Measurements from ENCODE around the gene SLC26A2.
A peak's percentile ranks its signal among the peaks of the same experiment; 100 is the strongest.

Gene SLC26A2

GRCh38 chr5:149979896-149980295, 19.3 kb downstream of the SLC26A2 start:
- H3K4me3 Mint-ChIP-seq, result no peak overlapping the region
- no peak overlapping the region for H3K27ac Mint-ChIP-seq
- H3K27me3 Mint-ChIP-seq, result no peaks in the 10 kb centered on the region
- ATAC-seq (no peak), DNase-seq (no peak)
- H3K4me1 Mint-ChIP-seq, result peaks cover 6% of the 10 kb centered on the region
- H3K9me3 Mint-ChIP-seq, result no peaks in the 10 kb centered on the region

DNA sequence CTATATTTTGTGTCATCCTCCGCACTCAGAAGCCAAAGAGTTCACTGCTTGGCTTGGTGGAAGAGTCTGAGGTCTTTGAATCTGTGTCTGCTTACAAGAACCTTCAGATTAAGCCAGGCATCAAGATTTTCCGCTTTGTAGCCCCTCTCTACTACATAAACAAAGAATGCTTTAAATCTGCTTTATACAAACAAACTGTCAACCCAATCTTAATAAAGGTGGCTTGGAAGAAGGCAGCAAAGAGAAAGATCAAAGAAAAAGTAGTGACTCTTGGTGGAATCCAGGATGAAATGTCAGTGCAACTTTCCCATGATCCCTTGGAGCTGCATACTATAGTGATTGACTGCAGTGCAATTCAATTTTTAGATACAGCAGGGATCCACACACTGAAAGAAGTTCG, 20.6 kb downstream of the SLC26A2 start:
- no peak for ATAC-seq
- no peak overlapping the region for H3K4me3 Mint-ChIP-seq
- DNase-seq, result no peak
- no peak overlapping the region for H3K27ac Mint-ChIP-seq
- H3K27me3 Mint-ChIP-seq, result no peaks in the 10 kb centered on the region
- H3K4me1 Mint-ChIP-seq, result no peaks in the 10 kb centered on the region
- no peaks in the 10 kb centered on the region for H3K9me3 Mint-ChIP-seq

DNA sequence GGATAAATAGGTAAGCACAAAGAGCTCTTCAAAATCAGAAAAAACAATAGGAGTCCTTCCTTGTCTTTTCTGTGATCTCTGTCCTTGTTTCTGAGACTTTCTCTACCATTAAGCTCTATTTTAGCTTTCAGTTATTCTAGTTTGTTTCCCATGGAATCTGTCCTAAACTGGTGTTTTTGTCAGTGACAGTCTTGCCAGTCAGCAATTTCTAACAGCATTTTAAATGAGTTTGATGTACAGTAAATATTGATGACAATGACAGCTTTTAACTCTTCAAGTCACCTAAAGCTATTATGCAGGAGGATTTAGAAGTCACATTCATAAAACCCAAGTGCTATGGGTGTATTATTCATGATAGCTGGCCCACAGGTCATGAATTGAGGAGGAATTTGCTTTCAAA, 21.9 kb downstream of the SLC26A2 start:
- Mint-ChIP-seq H3K4me1 (no peaks in the 10 kb centered on the region), H3K9me3 (no peaks in the 10 kb centered on the region), H3K27ac (no peak overlapping the region), H3K4me3 (no peak overlapping the region), H3K27me3 (no peaks in the 10 kb centered on the region)
- ATAC-seq (no peak), DNase-seq (no peak)

- Mint-ChIP-seq H3K9me3 (no peaks in the 10 kb centered on the region), H3K4me3 (no peak overlapping the region), H3K27ac (no peak overlapping the region), H3K27me3 (no peaks in the 10 kb centered on the region), H3K4me1 (no peaks in the 10 kb centered on the region)
- ATAC-seq, result no peak
- DNase-seq, result no peak
Measured at GRCh38 chr5:149988126-149988525, 27.6 kb downstream of the SLC26A2 start.

DNA sequence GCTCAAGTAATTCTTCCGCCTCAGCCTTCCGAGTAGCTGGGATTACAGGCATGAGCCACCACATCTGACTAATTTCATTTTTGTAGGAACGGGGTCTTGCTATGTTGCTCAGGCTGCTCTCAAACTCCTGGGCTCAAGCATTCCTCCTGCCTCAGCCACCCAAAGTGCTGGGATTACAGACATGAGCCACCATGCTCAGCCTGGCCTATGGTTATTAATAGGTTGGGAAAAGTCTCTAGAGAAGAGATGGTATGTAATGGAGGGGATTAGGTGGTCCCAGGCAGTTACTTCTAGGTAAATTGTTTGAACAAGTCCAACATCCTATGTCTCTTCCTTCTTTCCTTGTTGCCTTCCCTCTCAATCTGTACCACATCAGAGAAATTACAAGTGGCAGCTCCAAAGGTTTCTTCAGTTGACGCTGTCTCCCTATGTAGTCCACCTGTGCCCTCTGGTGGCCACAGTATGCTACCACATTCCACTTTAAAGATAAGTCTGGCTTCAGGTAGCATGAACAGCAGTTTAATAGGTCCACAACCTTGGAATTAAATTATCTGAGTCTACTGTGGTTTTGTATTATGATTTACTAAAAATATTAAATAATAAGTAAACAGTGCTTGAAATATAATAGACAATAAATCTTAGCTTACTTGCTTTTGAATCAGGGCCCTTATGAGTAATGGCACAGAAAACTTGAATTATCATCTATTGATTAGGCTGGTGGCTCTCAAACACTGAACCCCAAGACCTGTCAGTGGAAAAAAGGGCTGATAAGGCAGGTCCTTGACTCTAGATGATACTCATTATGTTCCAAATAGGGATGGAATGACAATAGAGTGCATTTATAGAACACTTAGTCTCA, 30.2 kb downstream of the SLC26A2 start:
- Mint-ChIP-seq H3K27me3 (no peaks in the 10 kb centered on the region), H3K4me1 (no peaks in the 10 kb centered on the region), H3K4me3 (no peak overlapping the region), H3K9me3 (no peaks in the 10 kb centered on the region), H3K27ac (no peak overlapping the region)
- peak; percentile 84 for ATAC-seq
- DNase-seq, result peak; percentile 51 to 63

GRCh38 chr5:149993471-149993870, 32.9 kb downstream of the SLC26A2 start:
- Mint-ChIP-seq H3K9me3 (no peaks in the 10 kb centered on the region), H3K4me3 (no peak overlapping the region), H3K27ac (peak overlapping the region in 1 of 2 donors; percentile 63), H3K4me1 (peaks cover under 1% of the 10 kb centered on the region), H3K27me3 (no peaks in the 10 kb centered on the region)
- DNase-seq (no peak), ATAC-seq (no peak)

- Mint-ChIP-seq H3K9me3 (no peaks in the 10 kb centered on the region), H3K4me1 (peaks cover 18% of the 10 kb centered on the region), H3K27me3 (no peaks in the 10 kb centered on the region), H3K4me3 (no peak overlapping the region), H3K27ac (no peak overlapping the region)
- no peak for DNase-seq
- no peak for ATAC-seq
Measured at GRCh38 chr5:149995385-149996204, 35.0 kb downstream of the SLC26A2 start.

- no peak overlapping the region for H3K27ac Mint-ChIP-seq
- H3K4me1 Mint-ChIP-seq, result peaks cover 18% of the 10 kb centered on the region
- ATAC-seq, result no peak
- no peaks in the 10 kb centered on the region for H3K27me3 Mint-ChIP-seq
- H3K9me3 Mint-ChIP-seq, result no peaks in the 10 kb centered on the region
- no peak for DNase-seq
- H3K4me3 Mint-ChIP-seq, result no peak overlapping the region
Measured at GRCh38 chr5:149996205-149996890, 35.8 kb downstream of the SLC26A2 start.

DNA sequence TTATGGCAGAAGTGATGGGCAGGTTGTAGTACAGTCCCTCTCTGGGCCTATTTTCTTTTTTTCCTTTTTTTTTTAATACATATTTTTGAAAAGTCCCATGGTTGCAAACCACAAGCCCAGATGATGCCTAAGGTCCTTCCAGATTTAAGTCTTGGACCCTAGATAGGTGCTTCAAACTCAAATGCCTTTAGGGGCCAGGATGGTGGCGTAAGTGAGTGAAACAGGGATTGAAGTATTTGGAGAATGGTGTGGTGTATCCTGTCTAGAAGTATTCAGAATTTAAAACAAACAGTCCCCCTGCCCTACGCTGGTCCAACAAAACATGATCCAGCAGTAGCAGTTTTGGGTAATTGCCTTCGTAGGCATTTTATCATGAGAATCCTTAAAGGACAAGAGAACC, 37.7 kb downstream of the SLC26A2 start:
- Mint-ChIP-seq H3K4me1 (peaks cover 35% of the 10 kb centered on the region), H3K27ac (no peak overlapping the region), H3K9me3 (no peaks in the 10 kb centered on the region)

GRCh38 chr5:149999359-149999758, 38.8 kb downstream of the SLC26A2 start:
- Mint-ChIP-seq H3K9me3 (no peaks in the 10 kb centered on the region), H3K27me3 (no peaks in the 10 kb centered on the region), H3K4me1 (peaks cover 35% of the 10 kb centered on the region), H3K4me3 (peak overlapping the region; percentile 78 to 97), H3K27ac (peak overlapping the region; percentile 55 to 96)
- no peak for DNase-seq
- no peak for ATAC-seq

More for the DNA sequence above, 37.7 kb downstream of the SLC26A2 start:
- Mint-ChIP-seq H3K27me3 (no peaks in the 10 kb centered on the region), H3K4me3 (no peak overlapping the region)
- ATAC-seq (no peak), DNase-seq (no peak)

- no peaks in the 10 kb centered on the region for H3K27me3 Mint-ChIP-seq
Measured at GRCh38 chr5:149999866-150000255, 39.3 kb downstream of the SLC26A2 start.

GRCh38 chr5:150000256-150000989, 39.9 kb downstream of the SLC26A2 start, which contains the start of the genes HMGXB3 and TIGD6:
HMGXB3 (plus strand) TSS chr5:150000739; CDS start chr5:150004853, 4,114 bp downstream.
TIGD6 (minus strand) TSS chr5:150000654; CDS start chr5:149996348, 4,306 bp downstream.
- H3K9me3 Mint-ChIP-seq, result no peaks in the 10 kb centered on the region
- H3K4me3 Mint-ChIP-seq, result peak within 1 kb of the TSS; percentile 78 to 97
- H3K4me1 Mint-ChIP-seq, result peaks cover 41% of the 10 kb centered on the region
- ATAC-seq (peak; percentile 91), DNase-seq (peak; percentile 92 to 95)
- peak within 1 kb of the TSS; percentile 55 to 96 for H3K27ac Mint-ChIP-seq
- H3K27me3 Mint-ChIP-seq, result no peaks in the 10 kb centered on the region

More at GRCh38 chr5:149999866-150000255, 39.3 kb downstream of the SLC26A2 start:
- Mint-ChIP-seq H3K4me1 (peaks cover 39% of the 10 kb centered on the region), H3K4me3 (peak overlapping the region; percentile 78 to 97), H3K9me3 (no peaks in the 10 kb centered on the region), H3K27ac (peak overlapping the region; percentile 55 to 96)
- DNase-seq, result no peak
- no peak for ATAC-seq

DNA sequence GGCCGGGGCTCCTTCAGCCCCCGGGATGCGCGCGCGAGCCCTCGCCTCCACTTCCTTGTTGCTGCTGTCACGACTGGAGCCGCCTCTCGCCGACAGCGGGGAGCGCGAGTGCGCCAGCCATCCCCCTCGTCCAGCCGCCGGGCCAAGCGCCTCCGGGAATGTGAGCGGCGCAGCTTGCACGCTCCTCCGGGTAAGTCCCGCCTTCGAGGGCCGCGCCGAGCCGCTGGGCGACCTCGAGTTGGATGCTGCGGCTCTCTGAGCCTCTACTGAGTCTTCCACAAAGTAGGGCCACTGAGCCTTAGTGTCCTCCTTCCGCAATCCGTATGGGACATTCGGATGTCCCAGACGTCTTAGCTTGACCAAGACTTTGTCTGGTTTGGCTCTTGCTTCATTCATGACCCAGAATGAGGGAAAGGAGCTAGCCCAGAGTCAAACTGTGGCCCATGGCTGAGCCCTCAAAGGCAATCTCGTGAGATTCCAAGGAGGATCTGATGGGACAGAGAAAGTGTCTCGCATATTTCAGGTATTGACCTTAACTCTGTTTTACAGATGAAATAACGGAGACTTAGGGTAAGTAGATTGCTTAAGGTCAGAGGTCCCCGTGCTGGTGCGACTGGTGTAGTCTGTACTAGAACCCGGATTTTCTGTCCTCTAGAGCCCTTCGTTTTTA, 40.6 kb downstream of the SLC26A2 start:
- Mint-ChIP-seq H3K4me3 (peak overlapping the region; percentile 78 to 92), H3K27me3 (no peaks in the 10 kb centered on the region), H3K27ac (peak overlapping the region; percentile 55 to 96), H3K4me1 (peaks cover 42% of the 10 kb centered on the region), H3K9me3 (no peaks in the 10 kb centered on the region)
- ATAC-seq, result peak; percentile 25
- peak in 1 of 2 donors; percentile 44 for DNase-seq

Data from stimulated activated naive CD8-positive, alpha-beta T cell treated with anti-CD3 and anti-CD28 coated beads, Interleukin-15, amount 100 ng/mL, for 72 hours (primary cell).